Panc1 (cell line): ENCODE measurements around the gene CHST13. TPM values are rescaled to one million over a fixed set of nuclear protein-coding genes. Genes with fewer than 3 reads are reported as not detected.

ENCODE experiments used
- ATAC-seq: fragments of 200-7000 bp; cut with Tn5 transposase; 2 replicates; pipeline ENCODE4 v1.9.1; 2020; ENCODE audit warnings: mild to moderate bottlenecking, moderate library complexity
- BruUV-seq: library from RNA; stranded (reverse); fragments of 400-500 nt; replicated peaks from 2 replicates; lab custom pipeline; 2021; lab: Mats Ljungman, UMichigan
- CTCF ChIA-PET: fragments of 300-600 bp; sonication (Branson Sonifier 250); formaldehyde crosslinking; loops from one replicate; lab custom pipeline; 2022; ENCODE audit warnings: antibody characterized with exemption; lab: Charles Lee
- POLR2A ChIA-PET: fragments of 300-600 bp; sonication (Branson Sonifier 250); formaldehyde crosslinking; loops from one replicate; lab custom pipeline; 2022; ENCODE audit warnings: antibody characterized with exemption; lab: Charles Lee
- DNase-seq: peaks from one replicate; pipeline ENCODE4 v3.0.0-alpha.2; 2010; ENCODE audit warnings: low read depth, low spot score
- H3K27ac ChIP-seq: 2 replicates; pipeline ENCODE4 v1.5.1; 2011; ENCODE audit warnings: mild to moderate bottlenecking, low read length, inconsistent platforms
- H3K27me3 ChIP-seq: fragments of 200-500 bp; sonication (Bioruptor generic); 2 replicates; pipeline ENCODE4 v1.6.0; 2014; ENCODE audit warnings: low read length, inconsistent platforms; ENCODE audit not compliant: control insufficient read depth, insufficient read depth
- H3K36me3 ChIP-seq: fragments of 200-500 bp; sonication (Bioruptor generic); 2 replicates; pipeline ENCODE4 v1.5.1; 2014; ENCODE audit warnings: inconsistent platforms, mild to moderate bottlenecking, low read length, moderate library complexity; ENCODE audit not compliant: control insufficient read depth, insufficient read depth
- H3K4me1 ChIP-seq: 2 replicates; pipeline ENCODE4 v1.5.1; 2011; ENCODE audit warnings: inconsistent platforms, mild to moderate bottlenecking, low read length, moderate library complexity; ENCODE audit not compliant: control insufficient read depth, insufficient read depth
- H3K4me3 ChIP-seq, 2 experiments: 2 replicates each; pipeline ENCODE4 v1.5.1; 2011 to 2012; ENCODE audit warnings: low read depth in 2 of 2, low read length in 2 of 2, mild to moderate bottlenecking in 2 of 2, inconsistent platforms in 1 of 2, moderate library complexity in 1 of 2
- H3K9me3 ChIP-seq: fragments of 200-500 bp; sonication (Bioruptor generic); 2 replicates; pipeline ENCODE4 v1.5.1; 2014; ENCODE audit warnings: low read depth, mild to moderate bottlenecking, inconsistent platforms, low read length, moderate library complexity; ENCODE audit not compliant: control insufficient read depth, insufficient read depth
- CTCF ChIP-seq: fragments of 450-650 bp; IDR thresholded peaks from 2 replicates; pipeline ENCODE4 v1.5.1; 2017; ENCODE audit warnings: mild to moderate bottlenecking
- POLR2AphosphoS5 ChIP-seq: IDR thresholded peaks from 2 replicates; pipeline ENCODE4 v1.6.1; 2012; ENCODE audit warnings: mild to moderate bottlenecking, low read depth, low read length, moderate library complexity
- REST ChIP-seq, 2 experiments: IDR thresholded peaks; 2 replicates each; pipeline ENCODE4 v1.6.1; 2011 to 2012; ENCODE audit warnings: low read depth in 2 of 2, control low read depth in 1 of 2, low read length in 1 of 2, mild to moderate bottlenecking in 1 of 2, moderate library complexity in 1 of 2; ENCODE audit not compliant: insufficient read depth in 1 of 2
- SIN3A ChIP-seq: IDR thresholded peaks from 2 replicates; pipeline ENCODE4 v1.6.1; 2012; ENCODE audit warnings: low read depth, mild to moderate bottlenecking, low read length, moderate library complexity, borderline replicate concordance; ENCODE audit not compliant: insufficient read depth
- TCF7L2 ChIP-seq: IDR thresholded peaks from 2 replicates; pipeline ENCODE4 v1.6.1; 2011; ENCODE audit warnings: mild to moderate bottlenecking, low read depth, low read length, inconsistent platforms
- in situ Hi-C: cut with HindIII; loops from 2 replicates; pipeline ENCODE4 v1.10.0; 2016; ENCODE audit warnings: low sequenced_read_pairs, low pct_unique_long_range_greater_than_20kb
- intact Hi-C: fragments of 100-400 bp; cut with micrococcal nuclease; formaldehyde crosslinking; loops from one replicate; pipeline ENCODE4 v1.10.0; 2022; ENCODE audit not compliant: unreplicated experiment
- total RNA-seq: library from RNA; stranded (reverse); gene quantifications from one replicate; pipeline ENCODE4 v1.2.1, GENCODE V29; 2021; ENCODE audit not compliant: unreplicated experiment

Gene CHST13
- total RNA-seq, 1 experiment from 2014 or later, result 0.64 TPM

- DNase-seq, result no peak
- intact Hi-C loops (no loop called here), in situ Hi-C loops (no loop called here)
- ATAC-seq, result no peak
- CTCF ChIA-PET, result no interaction called here
- no peak for TF ChIP-seq CTCF
- no peak for TF ChIP-seq SIN3A
- TF ChIP-seq REST (IDR thresholded peaks at IDR 0.05; ENCODE audit: insufficient read depth in 1 of 2, low read depth in 2 of 2, low read length in 1 of 2), result no peak
- no peak for TF ChIP-seq POLR2AphosphoS5
- Histone ChIP-seq H3K9me3 (no peaks in the 10 kb centered on the region), H3K36me3 (no peaks in the 10 kb centered on the region), H3K27ac (no peak overlapping the region), H3K27me3 (no peaks in the 10 kb centered on the region), H3K4me1 (no peaks in the 10 kb centered on the region), H3K4me3 (no peak overlapping the region)
- BruUV-seq, result no TSS peak
- POLR2A ChIA-PET, result no interaction called here
Measured at GRCh38 chr3:126514161-126514560, 9.8 kb upstream of the CHST13 start.

GRCh38 chr3:126515066-126515706 is 8.8 kb upstream of the CHST13 start:
- ATAC-seq, result no peak
- no peaks in the 10 kb centered on the region for H3K27me3 ChIP-seq
- H3K27ac ChIP-seq, result no peak overlapping the region
- no peaks in the 10 kb centered on the region for H3K9me3 ChIP-seq
- BruUV-seq, result no TSS peak
- ChIA-PET CTCF (no interaction called here), POLR2A (no interaction called here)
- TF ChIP-seq TCF7L2 (no peak), SIN3A (no peak), REST (IDR thresholded peaks at IDR 0.05; ENCODE audit: insufficient read depth in 1 of 2, low read depth in 2 of 2, low read length in 1 of 2) (no peak), POLR2AphosphoS5 (no peak), CTCF (no peak)
- in situ Hi-C loops (no loop called here), intact Hi-C loops (no loop called here)
- H3K36me3 ChIP-seq, result no peaks in the 10 kb centered on the region
- no peaks in the 10 kb centered on the region for H3K4me1 ChIP-seq
- DNase-seq, result no peak
- H3K4me3 ChIP-seq, result no peak overlapping the region
